GM19463 (cell line): ENCODE data around the gene ITGB4.
"Not testable (repeated sequence)": the region's sequence is repeated elsewhere in the genome, so short reads cannot be mapped to it uniquely, and the experiment has no call there.

Source experiments
- ATAC-seq: cut with Tn5 transposase; IDR thresholded peaks from one replicate; pipeline ENCODE4 v1.9.1; 2021; ENCODE audit warnings: mild to moderate bottlenecking, moderate library complexity; ENCODE audit not compliant: unreplicated experiment

ITGB4 gene

DNA sequence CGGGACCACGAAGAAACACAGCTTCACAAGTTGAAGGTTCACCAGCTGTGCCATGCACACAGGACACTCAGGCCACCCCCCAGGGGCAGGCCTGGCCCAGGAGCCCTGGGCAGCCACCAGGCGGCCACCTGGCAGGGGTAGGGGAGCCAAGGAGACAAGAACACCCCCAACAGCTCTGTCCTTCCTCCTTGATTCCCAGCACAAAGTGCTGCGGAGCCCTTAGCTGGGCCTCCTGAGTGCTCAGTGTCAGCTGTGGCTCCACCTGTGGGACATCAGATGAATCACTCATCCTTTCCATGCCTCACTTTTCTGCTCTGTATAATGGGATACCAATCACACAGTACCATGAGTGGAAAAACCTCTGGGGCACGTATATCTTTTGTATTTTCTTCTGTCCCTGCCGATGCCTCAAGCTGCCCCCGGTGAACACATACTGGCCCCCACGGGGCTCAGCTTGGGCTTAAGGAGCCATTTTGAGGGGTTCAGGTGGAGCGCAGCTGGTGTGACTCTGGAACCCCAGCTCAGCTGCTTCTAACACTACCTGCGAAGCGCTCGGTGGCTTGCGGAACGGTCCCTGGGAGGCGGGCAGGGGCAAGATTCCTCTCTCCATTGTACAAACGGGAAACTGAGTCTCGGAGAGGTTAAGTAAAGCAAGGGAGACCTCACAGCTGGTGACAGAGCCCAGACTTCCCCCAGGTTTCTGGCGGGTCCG, 31.7 kb downstream of the ITGB4 start:
- ATAC-seq = no peak

DNA sequence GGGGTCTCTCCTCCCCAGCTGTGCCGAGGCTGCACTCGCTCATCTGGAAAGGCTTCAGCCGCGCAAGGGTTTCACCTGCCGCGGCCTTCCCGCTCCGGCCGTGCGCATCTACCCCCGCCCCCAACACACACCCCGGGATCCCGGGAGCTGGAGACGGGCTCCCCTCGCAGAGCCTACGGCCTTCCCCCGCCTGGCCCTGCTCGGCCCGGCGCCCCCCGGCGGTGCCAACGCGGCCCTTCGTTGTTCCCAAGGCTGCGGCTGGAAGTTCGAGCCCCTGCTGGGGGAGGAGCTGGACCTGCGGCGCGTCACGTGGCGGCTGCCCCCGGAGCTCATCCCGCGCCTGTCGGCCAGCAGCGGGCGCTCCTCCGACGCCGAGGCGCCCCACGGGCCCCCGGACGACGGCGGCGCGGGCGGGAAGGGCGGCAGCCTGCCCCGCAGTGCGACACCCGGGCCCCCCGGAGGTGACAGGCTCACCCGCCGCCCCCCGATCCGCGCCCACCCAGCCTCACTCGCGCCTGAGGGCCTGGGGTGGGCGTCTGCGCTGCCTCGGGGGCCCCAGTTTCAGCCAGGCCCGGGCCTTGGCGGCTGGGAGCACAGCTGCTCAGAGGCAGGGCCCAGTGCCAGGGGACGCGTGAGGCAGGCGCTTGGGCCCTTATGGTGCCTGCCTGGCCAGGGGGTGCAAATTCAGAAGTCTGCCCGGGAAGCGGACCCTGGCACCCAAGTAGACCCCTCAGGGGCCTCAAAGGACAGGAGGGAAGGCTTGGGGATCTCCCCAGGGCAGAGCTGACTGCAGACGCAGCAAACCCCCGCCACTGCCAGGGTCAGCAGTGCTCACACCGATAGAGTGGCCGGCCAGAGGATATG, 32.5 kb downstream of the ITGB4 start:
- peak; percentile 80 for ATAC-seq

DNA sequence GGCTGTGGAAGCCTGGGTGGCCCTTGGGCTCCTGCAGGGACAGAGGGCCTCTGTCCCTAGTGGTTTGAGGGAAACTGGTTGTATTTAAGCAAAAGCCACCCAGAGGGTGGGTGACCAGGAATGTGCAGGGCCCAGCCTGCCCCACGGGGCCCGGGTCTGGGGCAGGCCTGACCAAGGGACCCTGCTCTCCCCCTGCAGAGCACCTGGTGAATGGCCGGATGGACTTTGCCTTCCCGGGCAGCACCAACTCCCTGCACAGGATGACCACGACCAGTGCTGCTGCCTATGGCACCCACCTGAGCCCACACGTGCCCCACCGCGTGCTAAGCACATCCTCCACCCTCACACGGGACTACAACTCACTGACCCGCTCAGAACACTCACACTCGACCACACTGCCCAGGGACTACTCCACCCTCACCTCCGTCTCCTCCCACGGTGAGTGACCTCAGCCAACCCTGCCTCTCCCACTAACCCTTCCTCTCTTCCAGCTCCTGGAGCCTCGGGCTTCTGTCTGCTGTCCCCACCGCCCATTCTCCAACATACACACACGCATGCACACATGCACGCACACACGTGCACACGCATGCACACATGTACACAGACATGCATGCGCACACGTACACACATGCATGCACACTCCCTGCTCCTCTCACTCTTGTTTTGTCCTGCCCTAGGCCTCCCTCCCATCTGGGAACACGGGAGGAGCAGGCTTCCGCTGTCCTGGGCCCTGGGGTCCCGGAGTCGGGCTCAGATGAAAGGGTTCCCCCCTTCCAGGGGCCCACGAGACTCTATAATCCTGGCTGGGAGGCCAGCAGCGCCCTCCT, 33.3 kb downstream of the ITGB4 start:
- no peak for ATAC-seq

DNA sequence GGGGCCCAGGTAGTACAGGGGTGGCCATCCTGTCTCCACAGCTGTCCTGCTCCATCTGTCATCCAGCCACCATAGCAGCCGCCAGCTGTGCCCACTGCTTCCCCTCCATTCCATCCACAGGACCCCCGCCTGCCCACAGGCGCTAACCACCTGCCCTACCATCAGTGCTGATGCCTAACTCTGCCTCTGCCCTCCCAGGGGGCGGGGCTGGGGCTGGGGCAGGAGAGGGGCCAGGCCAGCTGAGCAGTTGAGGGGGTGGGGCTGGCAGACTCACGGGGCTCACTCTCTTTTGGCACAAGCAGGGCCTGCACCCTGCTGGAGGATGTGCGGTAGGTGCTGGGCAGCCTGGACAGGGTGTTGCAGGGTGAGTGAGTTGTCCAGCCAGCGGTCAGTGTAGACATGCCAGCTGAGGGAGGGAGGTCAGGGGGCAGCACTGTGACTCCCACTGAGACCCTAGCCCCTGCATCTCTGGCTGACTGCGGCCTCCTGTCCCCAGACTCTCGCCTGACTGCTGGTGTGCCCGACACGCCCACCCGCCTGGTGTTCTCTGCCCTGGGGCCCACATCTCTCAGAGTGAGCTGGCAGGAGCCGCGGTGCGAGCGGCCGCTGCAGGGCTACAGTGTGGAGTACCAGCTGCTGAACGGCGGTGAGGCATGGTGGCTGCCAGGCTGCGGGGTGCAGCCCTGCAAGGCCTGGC, 34.1 kb downstream of the ITGB4 start:
- no peak for ATAC-seq

DNA sequence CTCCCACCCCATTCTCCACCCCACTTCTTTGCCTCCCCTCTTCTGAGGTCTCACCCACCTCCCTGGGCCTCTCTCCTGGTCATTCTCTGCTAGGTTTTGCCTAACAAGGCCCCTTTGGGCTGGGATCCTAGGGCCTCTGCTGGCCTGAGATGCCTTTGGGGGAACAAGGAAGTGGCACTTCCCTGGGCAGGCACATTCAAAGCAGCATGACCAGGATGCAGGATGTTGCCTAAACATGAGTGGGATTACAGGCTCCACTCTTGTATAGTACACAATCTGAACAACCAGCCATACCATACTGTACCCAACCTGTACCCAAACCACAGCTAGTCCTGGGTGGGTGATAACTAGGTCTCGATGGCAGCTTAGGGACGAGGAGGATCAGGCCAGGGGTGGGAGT, 34.7 kb downstream of the ITGB4 start:
- no peak for ATAC-seq

DNA sequence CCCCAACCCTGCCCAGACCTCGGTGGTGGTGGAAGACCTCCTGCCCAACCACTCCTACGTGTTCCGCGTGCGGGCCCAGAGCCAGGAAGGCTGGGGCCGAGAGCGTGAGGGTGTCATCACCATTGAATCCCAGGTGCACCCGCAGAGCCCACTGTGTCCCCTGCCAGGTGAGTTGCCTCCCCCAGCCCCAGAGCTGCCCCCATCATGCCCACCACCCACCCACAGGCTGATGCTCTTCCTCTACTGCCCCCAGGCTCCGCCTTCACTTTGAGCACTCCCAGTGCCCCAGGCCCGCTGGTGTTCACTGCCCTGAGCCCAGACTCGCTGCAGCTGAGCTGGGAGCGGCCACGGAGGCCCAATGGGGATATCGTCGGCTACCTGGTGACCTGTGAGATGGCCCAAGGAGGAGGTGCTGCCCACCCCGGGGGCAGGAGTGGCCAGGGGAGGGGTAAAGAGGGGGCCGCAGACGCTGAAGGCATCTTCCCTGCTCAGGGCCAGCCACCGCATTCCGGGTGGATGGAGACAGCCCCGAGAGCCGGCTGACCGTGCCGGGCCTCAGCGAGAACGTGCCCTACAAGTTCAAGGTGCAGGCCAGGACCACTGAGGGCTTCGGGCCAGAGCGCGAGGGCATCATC, 35.3 kb downstream of the ITGB4 start:
- ATAC-seq = no peak

DNA sequence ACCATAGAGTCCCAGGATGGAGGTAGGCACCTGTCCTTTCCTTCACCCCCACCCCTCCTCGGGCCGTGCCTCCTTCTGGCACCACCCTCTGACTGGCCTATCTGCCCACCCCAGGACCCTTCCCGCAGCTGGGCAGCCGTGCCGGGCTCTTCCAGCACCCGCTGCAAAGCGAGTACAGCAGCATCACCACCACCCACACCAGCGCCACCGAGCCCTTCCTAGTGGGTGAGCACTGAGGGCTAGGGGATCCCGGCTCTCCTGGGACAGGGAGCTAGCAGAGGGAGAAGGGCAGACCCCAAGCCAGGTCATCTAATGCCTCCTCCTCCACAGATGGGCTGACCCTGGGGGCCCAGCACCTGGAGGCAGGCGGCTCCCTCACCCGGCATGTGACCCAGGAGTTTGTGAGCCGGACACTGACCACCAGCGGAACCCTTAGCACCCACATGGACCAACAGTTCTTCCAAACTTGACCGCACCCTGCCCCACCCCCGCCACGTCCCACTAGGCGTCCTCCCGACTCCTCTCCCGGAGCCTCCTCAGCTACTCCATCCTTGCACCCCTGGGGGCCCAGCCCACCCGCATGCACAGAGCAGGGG, 35.9 kb downstream of the ITGB4 start:
- ATAC-seq = no peak

DNA sequence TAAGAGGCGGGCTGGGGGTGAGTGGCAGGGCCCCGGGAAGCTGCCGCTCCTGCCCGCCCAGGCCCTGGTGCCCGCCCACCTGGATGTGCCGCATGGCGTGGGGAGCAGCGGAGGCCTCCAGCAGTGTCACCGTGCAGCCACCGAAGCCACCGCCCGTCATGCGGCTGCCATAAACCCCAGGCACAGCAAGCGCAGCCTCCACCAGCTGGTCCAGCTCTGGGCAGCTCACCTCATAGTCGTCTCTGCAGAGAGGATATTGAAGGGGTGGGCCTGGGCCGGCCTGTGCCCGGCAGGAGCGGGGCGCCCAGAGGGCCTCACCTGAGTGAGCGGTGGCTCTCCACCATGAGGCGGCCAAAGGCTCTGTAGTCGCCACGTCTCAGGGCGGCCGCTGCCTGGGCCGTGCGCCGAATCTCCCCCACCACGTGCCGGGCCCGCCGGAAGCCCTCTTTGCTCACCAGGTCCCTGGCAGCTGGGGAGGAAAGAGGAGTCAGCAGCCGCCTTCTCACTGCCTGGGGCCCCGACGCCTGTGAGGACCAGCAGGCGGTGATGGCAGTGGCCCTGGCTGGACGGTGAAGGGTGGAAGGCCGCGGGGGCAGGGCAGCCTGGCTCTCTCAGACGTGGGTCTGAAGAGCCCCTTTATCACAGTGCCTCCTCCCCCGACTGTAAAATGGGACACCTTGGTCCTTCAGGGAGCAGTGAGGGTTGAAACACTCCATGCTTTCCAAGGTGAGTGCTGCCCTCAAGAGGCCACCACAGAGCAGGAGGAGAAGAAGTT, 37.1 kb downstream of the ITGB4 start:
- ATAC-seq = no peak

DNA sequence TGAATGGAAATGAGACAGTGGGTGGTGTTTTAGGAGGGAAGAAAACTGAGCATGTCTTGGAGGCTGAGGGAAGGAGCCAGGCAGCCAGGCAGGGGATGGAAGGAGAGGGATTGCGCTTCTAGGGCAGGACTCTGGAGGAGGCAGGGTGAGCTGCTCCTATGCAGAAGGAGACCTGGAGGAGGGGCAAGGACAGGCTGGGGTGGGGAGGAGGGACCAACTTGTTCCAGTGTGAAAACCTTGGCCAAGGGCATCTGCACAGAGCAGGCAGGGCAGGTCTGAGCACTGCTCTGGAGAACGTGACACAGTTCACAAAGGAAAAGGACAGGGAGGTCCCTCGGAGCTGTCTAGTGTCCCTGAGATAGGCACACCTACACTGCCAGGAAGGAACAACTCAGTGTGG, 38.2 kb downstream of the ITGB4 start:
- ATAC-seq = no peak

DNA sequence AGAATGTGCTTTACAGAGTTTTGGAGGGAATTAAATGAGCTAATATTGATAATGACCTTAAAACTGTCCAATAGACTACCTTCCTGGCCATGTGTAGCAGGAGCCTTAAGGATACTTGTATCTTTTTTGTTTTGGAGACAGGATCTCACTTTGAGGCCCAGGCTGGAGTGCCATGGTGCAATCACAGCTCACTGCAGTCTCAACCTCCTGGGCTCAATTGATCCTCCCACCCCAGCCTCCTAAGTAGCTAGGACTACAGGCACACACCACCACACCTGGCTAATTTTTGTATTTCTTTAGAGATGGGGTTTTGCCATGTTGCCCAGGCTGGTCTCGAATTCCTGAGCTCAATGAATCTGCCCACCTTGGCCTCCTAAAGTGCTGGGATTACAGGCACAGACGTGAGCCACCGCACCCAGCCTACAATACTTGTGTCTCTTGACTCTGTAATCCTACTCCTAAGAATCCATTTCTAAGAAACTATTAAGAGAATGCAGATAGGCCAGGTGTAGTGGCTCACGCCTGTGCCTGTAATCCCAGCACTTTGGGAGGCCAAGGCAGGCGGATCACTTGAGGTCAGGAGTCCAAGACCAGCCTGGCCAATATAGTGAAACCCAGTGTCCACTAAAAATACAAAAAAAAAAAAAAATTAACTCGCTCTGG, 38.9 kb downstream of the ITGB4 start:
- not testable (repeated sequence) for ATAC-seq

DNA sequence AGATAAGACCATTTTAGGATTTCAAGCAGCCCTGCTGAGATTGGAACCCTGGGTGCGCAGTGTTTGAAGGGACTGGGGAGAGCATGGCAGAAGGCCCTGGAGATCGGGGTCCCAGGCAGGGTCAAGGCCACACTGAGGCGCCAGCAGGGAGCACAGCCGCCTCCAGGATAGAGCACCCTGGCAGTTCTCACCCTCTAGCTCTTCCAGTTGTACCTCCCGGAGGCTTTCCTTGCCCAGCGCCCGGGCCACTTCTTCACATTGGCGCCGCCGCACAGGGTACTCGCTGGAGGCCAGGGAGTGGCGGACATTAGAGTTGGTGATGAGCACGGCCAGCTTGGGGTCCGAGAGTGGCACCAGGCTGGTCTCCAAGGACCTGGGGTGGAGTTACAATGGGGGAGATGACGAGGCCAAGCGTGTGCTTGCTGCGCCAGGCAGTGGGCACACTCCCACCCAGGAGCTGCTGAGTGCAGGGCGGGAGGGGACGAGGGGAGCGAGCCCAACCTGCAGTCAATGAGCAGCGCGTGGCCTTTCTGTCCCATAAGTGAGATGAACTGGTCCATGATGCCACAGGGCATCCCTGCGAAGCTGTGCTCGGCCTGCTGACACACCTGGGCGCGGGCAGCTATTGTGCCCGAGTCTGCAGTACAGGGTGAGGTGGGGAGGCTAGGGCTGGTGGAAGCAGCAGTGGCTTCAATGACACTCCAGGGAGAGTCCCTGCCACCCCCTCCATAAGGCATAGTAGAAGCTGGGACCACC, 41.4 kb downstream of the ITGB4 start:
- no peak for ATAC-seq

DNA sequence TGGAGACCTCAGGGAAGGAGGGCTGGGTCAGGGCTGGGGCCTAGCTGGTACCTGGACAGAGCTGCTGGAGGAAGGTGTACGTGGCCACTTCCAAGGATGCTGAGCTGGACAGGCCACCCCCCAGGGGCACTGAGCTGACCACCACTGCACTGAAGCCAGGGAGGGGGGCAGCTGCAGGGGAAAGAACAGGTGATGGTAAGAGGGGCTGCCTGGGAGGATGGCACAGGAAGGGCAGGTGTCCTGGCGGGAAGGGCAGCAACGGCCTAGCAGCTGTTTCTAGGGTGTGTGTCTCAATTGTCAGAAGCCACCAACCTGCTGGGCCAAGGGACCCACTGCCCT, 42.0 kb downstream of the ITGB4 start:
- ATAC-seq = no peak

DNA sequence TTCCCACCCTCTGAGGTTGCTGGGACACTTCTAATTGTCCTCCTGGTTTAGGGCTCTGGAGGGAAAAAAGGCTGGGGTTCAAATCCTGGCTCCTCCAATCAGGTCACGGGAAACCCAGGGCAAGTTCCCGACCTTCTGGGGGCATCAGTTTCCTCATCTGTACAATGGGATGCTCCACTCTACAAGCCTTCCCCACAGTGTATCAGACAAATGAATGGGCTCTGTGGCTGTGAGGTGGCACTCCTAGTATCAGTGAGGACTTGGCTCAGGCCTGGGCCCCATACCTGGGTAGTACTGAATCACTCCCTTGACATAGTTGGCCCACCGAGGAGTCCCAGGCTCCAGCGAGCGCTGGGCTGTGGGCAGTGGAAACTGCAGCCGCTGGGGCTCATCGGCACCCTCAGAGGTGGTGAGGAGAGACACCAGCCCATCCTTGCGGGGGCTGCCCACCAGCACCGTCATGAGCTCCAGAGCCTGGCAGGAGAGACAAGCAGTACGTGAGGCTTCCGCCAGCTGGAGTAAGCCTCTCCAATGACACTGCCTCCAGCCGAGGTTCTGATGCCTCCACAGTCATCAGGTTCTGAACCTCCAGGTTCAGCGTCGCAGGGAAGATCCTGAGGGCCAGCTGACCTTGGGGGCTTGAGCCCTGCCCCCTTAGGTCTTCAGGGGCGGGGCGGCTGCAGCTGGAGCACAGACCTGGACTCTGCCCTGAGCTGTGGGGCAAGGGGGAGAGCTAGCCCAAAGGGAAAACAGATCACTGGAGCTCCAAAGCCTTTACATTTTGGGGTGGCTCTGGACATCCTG, 42.6 kb downstream of the ITGB4 start:
- no peak for ATAC-seq

DNA sequence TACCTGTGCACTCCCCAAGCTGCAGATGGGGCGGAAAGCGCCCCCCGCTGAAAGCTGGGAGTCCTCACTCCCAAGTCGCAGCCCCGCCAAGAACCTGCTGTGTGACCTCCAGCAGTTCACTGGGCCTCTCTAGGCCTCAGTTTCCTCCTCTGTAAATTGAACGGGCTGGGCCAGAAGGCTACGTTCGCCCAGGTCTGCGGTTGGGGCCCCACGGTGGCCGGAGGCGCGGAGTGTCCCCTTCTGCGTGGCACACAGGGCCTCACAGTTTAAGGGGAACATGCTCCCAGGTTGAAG, 43.1 kb downstream of the ITGB4 start:
- ATAC-seq = no peak

DNA sequence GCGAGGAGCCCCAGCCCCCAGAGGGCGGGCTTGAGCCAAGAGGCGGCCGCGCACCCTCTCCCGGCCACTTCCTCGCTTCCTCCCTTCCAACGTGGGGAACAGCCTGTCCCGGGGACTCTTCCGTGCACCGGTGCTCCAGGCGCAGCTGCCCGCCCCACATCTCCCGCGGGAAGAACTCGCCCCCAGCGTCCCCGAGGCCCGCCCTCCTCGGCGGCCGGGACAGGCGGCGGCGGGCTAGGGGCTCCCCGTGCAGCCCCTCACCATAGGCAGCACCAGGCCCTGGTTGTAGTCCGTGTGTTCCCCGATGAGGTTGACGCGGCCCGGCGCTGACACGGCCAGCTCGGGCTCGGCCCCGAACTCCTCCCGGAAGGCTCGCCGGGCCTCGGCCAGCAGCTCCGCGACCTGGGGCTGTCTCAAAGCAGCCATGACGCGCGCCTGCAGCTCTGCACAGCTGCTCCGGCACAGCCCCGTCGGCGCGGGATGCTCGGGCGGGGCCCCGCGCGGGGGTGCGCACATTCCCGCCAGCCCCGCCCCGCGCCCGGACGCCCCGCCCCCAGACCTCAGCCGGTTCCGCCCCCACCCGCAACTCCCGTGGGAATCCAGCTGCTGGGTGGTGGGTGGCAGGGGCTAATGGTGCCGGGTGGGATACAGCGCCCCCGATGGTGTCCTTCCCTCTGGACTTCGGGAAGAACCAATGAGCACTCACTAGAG, 43.6 kb downstream of the ITGB4 start, which contains the start of gene GALK1:
GALK1 (minus strand) TSS at position 482 of the 711 bp plus-strand sequence; CDS start at position 426, 56 bp downstream.
- peak; percentile 77 for ATAC-seq

DNA sequence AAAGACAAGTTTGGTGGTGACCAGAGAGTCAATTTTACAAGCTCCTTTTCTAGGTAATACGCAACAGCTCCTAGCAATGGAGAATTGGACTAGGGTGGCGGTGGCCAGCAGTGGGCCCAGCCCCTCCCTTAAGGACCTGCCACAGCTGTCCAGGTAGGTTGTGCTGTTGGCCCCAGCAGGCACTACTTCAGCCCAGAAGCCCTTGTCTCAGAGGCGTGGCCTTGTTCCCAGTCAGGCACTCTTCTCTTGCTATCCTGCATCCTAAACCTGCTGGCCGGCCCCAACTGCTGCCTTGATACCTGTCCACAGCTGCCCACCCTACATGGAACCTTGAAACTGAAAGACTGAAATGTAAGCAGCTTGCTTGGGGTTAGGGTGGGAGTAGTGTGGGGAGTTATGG, 44.7 kb downstream of the ITGB4 start:
- no peak for ATAC-seq

DNA sequence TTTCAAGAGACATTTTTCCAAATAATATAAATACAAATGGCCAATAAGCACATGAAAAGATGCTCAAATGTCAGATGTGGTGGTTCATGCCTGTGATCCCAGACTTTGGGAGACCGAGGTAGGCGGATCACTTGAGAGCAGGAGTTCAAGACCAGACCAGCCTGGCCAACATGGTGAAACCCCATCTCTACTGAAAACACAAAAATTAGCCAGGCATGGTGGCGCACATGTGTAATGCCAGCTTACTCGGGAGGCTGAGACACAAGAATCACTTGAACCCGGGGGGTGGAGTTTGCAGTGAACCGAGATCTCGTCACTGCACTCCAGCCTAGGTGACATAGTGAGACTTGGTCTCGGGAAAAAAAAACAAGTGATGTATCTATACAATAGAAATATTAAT, 46.6 kb downstream of the ITGB4 start:
- ATAC-seq = no peak
